Esophagus squamous epithelium (tissue), 5 donors: ENCODE measurements around the gene CAMK1D. TPM values are rescaled to one million over a fixed set of nuclear protein-coding genes. Genes with fewer than 3 reads are reported as not detected.
"Not testable (repeated sequence)": the region's sequence is repeated elsewhere in the genome, so short reads cannot be mapped to it uniquely, and the experiment has no call there.

Experiments
- DNase-seq: peaks from one replicate; lab custom pipeline; 2025; lab: John Stamatoyannopoulos, UW
- H3K27ac ChIP-seq, 4 donors: fragments of 200-600 bp; sonication (generic); one replicate each; pipeline ENCODE4 v1.5.1; 2016 to 2019; ENCODE audit warnings: mild to moderate bottlenecking in 1 of 4
- H3K27me3 ChIP-seq, 4 donors: fragments of 200-600 bp; sonication (generic); 1 replicate in 3 of 4; 2 replicates in 1 of 4; pipeline versions ENCODE4 v1.5.1 to v1.6.0; 2017 to 2021; ENCODE audit warnings: antibody characterized with exemption in 1 of 4
- H3K36me3 ChIP-seq, 3 donors: fragments of 200-600 bp; sonication (generic); one replicate each; pipeline ENCODE4 v1.5.1; 2016 to 2019
- H3K4me1 ChIP-seq, 3 donors: fragments of 200-600 bp; sonication (generic); one replicate each; pipeline ENCODE4 v1.5.1; 2017 to 2019
- H3K4me3 ChIP-seq, 4 donors: fragments of 200-600 bp; sonication (generic); 1 replicate in 3 of 4; 2 replicates in 1 of 4; pipeline ENCODE4 v1.5.1; 2016 to 2019; ENCODE audit warnings: mild to moderate bottlenecking in 2 of 4, moderate library complexity in 1 of 4
- H3K9me3 ChIP-seq, 3 donors: fragments of 200-600 bp; sonication (generic); one replicate each; pipeline ENCODE4 v1.5.1; 2016 to 2019
- POLR2A ChIP-seq, 4 donors: fragments of 450-650 bp; IDR thresholded peaks; one replicate each; pipeline ENCODE4 v1.6.1; 2017; ENCODE audit warnings: antibody characterized with exemption in 4 of 4, mild to moderate bottlenecking in 4 of 4, moderate library complexity in 3 of 4
- WGBS, 2 donors: methylation state at CpG; one replicate each; pipeline ENCODE4 v1.1.5; 2018; 5-methylcytosine and 5-hydroxymethylcytosine counted together
- intact Hi-C: fragments of 100-400 bp; cut with DNase I; formaldehyde crosslinking; loops from one replicate; pipeline ENCODE4 v1.15.0; 2022
- total RNA-seq, 4 donors: library from RNA; depleted of rRNA; stranded (reverse); fragments of >200 nt; gene quantifications; one replicate each; pipeline ENCODE4 v1.1.0, GENCODE V29; 2016
- TF ChIP-seq, protein P1 (sequence below), 6 experiments: fragments of 450-650 bp in 4 of 6; fragments of 200-600 bp in 2 of 6; sonication (generic) in 2 of 6; IDR thresholded peaks; one replicate each; pipeline ENCODE4 v1.5.1; 2016 to 2019; ENCODE audit warnings: antibody characterized with exemption in 6 of 6, mild to moderate bottlenecking in 4 of 6, moderate library complexity in 4 of 6
- donor health status: DM: yes; HTN: yes; CAD: no.

CAMK1D gene
- total RNA-seq, 4 donors from 2014 or later: 3.8 to 11.8 (median 9.9) TPM

DNA sequence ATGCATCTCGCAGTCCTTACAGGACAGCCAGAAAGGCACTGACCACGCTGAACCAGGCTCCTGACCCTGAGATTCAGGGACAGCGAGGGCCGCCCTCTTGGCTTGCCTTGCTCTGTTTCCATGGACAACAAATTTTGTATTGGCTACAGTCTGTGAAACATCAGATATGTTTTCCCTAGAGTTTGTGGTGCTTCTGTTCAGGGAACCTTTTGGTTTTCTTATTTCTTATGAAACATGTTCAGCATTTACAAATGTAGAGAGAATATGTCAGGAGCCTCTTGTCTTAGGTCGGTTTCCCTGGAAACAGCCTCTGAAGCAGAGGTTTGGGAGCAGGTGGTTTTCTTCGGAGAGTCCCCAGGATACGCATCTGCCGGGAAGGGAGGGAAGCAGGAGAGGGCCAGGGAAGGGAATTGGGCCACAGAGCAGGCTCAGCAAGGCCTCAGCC lies 392.0 kb downstream of the CAMK1D start:
- WGBS, 2 donors: 40 to 79% methylated on average over 7 of the region's 8 CpGs
- intact Hi-C loops: no loop called here
- H3K27me3 ChIP-seq: no peaks in the 10 kb centered on the region
- no peaks in the 10 kb centered on the region for H3K9me3 ChIP-seq
- H3K27ac ChIP-seq: peak overlapping the region in 3 of 4 donors; percentile 49 to 74 (median 73)
- peaks cover 0 to 14% (median 7%) of the 10 kb centered on the region in 3 donors for H3K4me1 ChIP-seq
- H3K36me3 ChIP-seq: no peaks in the 10 kb centered on the region
- H3K4me3 ChIP-seq: no peak overlapping the region
- TF ChIP-seq, protein P1, sequence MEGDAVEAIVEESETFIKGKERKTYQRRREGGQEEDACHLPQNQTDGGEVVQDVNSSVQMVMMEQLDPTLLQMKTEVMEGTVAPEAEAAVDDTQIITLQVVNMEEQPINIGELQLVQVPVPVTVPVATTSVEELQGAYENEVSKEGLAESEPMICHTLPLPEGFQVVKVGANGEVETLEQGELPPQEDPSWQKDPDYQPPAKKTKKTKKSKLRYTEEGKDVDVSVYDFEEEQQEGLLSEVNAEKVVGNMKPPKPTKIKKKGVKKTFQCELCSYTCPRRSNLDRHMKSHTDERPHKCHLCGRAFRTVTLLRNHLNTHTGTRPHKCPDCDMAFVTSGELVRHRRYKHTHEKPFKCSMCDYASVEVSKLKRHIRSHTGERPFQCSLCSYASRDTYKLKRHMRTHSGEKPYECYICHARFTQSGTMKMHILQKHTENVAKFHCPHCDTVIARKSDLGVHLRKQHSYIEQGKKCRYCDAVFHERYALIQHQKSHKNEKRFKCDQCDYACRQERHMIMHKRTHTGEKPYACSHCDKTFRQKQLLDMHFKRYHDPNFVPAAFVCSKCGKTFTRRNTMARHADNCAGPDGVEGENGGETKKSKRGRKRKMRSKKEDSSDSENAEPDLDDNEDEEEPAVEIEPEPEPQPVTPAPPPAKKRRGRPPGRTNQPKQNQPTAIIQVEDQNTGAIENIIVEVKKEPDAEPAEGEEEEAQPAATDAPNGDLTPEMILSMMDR (IDR thresholded peaks at IDR 0.05): no peak
- TF ChIP-seq POLR2A (IDR thresholded peaks at IDR 0.05): no peak
- no peak for DNase-seq

DNA sequence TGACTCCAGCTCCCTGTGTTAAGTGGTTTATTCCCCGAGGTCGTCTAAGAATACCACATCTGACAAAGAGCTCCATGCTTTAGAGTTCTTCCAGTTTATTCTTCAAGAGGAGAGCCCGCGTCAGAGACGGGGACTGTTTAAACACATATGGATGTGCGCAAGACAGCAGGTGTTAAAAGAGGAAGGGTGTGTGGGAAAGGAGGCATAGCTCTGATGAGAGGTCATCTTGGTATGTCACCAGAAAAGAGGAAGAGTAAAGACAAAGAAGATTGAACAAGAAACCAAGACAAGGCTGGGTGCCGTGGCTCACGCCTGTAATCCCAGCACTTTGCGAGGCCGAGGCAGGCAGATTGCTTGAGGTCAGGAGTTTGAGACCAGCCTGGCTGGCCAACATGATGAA lies 393.4 kb downstream of the CAMK1D start:
- intact Hi-C loops: no loop called here
- H3K4me3 ChIP-seq: no peak overlapping the region
- no peaks in the 10 kb centered on the region for H3K9me3 ChIP-seq
- no peak overlapping the region for H3K27ac ChIP-seq
- TF ChIP-seq POLR2A (IDR thresholded peaks at IDR 0.05): no peak
- TF ChIP-seq, protein P1 (IDR thresholded peaks at IDR 0.05): no peak
- H3K4me1 ChIP-seq: peaks cover 0 to 14% (median 7%) of the 10 kb centered on the region in 3 donors
- no peaks in the 10 kb centered on the region for H3K27me3 ChIP-seq
- WGBS, 2 donors: 92 to 94% methylated on average over 10 of the region's 10 CpGs
- H3K36me3 ChIP-seq: no peaks in the 10 kb centered on the region
- DNase-seq: no peak

DNA sequence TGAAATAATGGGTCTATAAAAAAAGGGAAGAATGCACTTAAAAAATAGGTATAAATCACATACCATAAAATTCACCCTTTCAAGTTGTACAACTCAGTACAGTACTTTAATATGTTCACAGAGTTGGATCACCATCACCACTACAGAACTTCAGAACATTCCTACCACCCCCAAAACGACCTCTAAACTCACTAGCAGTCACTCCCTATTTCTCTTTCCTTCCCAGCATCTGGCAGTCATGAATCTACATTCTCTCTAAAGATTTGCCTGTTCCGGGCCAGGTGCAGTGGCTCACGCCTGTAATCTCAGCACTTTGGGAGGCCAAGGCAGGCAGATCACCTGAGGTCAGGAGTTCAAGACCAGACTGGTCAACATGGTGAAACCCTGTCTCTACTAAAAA lies 394.1 kb downstream of the CAMK1D start:
- peaks cover 0 to 14% (median 7%) of the 10 kb centered on the region in 3 donors for H3K4me1 ChIP-seq
- H3K4me3 ChIP-seq, H3K9me3 ChIP-seq, H3K27ac ChIP-seq, DNase-seq, intact Hi-C loops, H3K27me3 ChIP-seq, H3K36me3 ChIP-seq: not testable (repeated sequence)
- WGBS, 2 donors: 78 to 82% methylated on average over 3 of the region's 3 CpGs

DNA sequence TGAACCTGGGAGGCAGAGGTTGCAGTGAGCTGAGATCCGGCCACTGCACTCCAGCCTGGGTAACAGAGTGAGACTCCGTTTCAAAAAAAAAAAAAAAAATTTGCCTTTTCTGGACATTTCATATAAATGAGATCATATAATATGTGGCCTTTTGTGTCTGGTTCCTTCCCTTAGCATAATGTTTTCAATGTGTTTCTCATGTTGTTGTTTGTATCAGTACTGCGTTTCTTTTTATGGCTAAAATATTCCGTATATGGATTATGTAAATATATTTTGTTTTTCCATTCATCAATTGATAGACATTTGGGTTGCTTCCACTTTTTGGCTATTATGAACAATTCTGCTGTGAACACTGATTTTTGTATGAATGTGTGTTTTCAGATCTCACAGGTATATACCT lies 394.6 kb downstream of the CAMK1D start:
- no peaks in the 10 kb centered on the region for H3K9me3 ChIP-seq
- intact Hi-C loops: no loop called here
- WGBS, 2 donors: 86 to 92% methylated on average over 4 of the region's 4 CpGs

DNA sequence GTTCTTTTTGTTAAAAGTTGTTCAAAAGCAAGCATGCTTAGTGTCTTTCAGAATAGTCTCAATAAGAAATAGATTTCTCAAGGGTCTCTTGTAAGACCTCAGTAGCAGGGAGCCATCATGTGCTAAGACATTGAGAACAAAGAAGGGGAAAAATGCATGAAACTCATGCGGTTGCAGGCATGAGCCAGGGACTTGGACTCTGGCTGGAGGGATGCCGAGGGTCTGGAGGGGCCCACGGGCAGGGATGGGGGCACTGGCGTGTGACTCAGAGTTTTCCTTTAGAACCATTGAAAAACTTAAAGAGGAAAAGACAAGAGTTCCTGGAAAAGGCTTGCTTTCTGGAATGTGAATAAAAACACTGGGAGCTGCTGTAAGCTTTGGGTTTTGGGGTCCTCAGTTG lies 398.8 kb downstream of the CAMK1D start:
- Histone ChIP-seq H3K27me3 (no peaks in the 10 kb centered on the region), H3K4me3 (no peak overlapping the region), H3K27ac (no peak overlapping the region), H3K9me3 (no peaks in the 10 kb centered on the region), H3K36me3 (no peaks in the 10 kb centered on the region), H3K4me1 (no peaks in the 10 kb centered on the region)
- DNase-seq: no peak
- TF ChIP-seq, protein P1 (IDR thresholded peaks at IDR 0.05): no peak
- TF ChIP-seq POLR2A (IDR thresholded peaks at IDR 0.05): no peak
- 75 to 85% methylated on average over 4 of the region's 4 CpGs for WGBS, 2 donors
- intact Hi-C loops: no loop called here

More for the DNA sequence above, 394.6 kb downstream of the CAMK1D start:
- DNase-seq: no peak
- no peak overlapping the region for H3K4me3 ChIP-seq
- peaks cover 0 to 14% (median 7%) of the 10 kb centered on the region in 3 donors for H3K4me1 ChIP-seq
- no peak overlapping the region for H3K27ac ChIP-seq
- no peaks in the 10 kb centered on the region for H3K36me3 ChIP-seq
- no peaks in the 10 kb centered on the region for H3K27me3 ChIP-seq
- TF ChIP-seq, protein P1 (IDR thresholded peaks at IDR 0.05): no peak
- TF ChIP-seq POLR2A (IDR thresholded peaks at IDR 0.05): no peak
